Transverse colon (tissue), 4 donors: ENCODE results near the gene LPAR2.

ENCODE experiments used
- EP300 ChIP-seq: sonication (generic); formaldehyde crosslinking; IDR thresholded peaks from one replicate; pipeline ENCODE4 v1.6.1; 2017; ENCODE audit warnings: antibody characterized with exemption, low read depth
- POLR2A ChIP-seq: fragments of 450-650 bp; IDR thresholded peaks from one replicate; pipeline ENCODE4 v1.6.1; 2016; ENCODE audit warnings: antibody characterized with exemption, mild to moderate bottlenecking, moderate library complexity
- POLR2AphosphoS5 ChIP-seq, 3 donors: sonication (generic); formaldehyde crosslinking; IDR thresholded peaks; one replicate each; pipeline ENCODE4 v1.6.1; 2016; ENCODE audit warnings: antibody characterized with exemption in 3 of 3
- TF ChIP-seq, protein P1 (sequence below), 5 experiments: fragments of 200-600 bp in 3 of 5; fragments of 450-650 bp in 2 of 5; sonication (generic) in 3 of 5; IDR thresholded peaks; 1 replicate in 2 of 5; 2 replicates in 3 of 5; pipeline ENCODE4 v1.5.1; 2016 to 2017; ENCODE audit warnings: antibody characterized with exemption in 5 of 5, inconsistent platforms in 3 of 5, mild to moderate bottlenecking in 2 of 5, moderate library complexity in 1 of 5

GRCh38 chr19:19600793-19601330 lies 27.2 kb downstream of the LPAR2 start:
- TF ChIP-seq, protein P1, sequence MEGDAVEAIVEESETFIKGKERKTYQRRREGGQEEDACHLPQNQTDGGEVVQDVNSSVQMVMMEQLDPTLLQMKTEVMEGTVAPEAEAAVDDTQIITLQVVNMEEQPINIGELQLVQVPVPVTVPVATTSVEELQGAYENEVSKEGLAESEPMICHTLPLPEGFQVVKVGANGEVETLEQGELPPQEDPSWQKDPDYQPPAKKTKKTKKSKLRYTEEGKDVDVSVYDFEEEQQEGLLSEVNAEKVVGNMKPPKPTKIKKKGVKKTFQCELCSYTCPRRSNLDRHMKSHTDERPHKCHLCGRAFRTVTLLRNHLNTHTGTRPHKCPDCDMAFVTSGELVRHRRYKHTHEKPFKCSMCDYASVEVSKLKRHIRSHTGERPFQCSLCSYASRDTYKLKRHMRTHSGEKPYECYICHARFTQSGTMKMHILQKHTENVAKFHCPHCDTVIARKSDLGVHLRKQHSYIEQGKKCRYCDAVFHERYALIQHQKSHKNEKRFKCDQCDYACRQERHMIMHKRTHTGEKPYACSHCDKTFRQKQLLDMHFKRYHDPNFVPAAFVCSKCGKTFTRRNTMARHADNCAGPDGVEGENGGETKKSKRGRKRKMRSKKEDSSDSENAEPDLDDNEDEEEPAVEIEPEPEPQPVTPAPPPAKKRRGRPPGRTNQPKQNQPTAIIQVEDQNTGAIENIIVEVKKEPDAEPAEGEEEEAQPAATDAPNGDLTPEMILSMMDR (IDR thresholded peaks at IDR 0.05): no peak
- TF ChIP-seq POLR2A (no peak), POLR2AphosphoS5 (IDR thresholded peaks at IDR 0.05) (no peak), EP300 (no peak)
